CD14-positive monocyte (primary cell): ENCODE results near the gene CPT1C. TPM values are rescaled to one million over a fixed set of nuclear protein-coding genes. Genes with fewer than 3 reads are reported as not detected.

Source experiments
- DNase-seq, 3 donors: peaks; one replicate each; pipeline ENCODE4 v3.0.0-alpha.2; 2011 to 2022
- H2AFZ ChIP-seq: 2 replicates; pipeline ENCODE4 v1.6.0; 2012; ENCODE audit warnings: mild to moderate bottlenecking, low read depth, low read length, inconsistent platforms; ENCODE audit not compliant: insufficient read depth, poor library complexity, severe bottlenecking
- H3K27ac ChIP-seq, 2 donors: 1 replicate in 1 of 2; 2 replicates in 1 of 2; pipeline ENCODE4 v1.5.1; 2012 to 2013; ENCODE audit warnings: low read length in 2 of 2, control low read depth in 1 of 2, inconsistent platforms in 1 of 2, low read depth in 1 of 2, mild to moderate bottlenecking in 1 of 2
- H3K27me3 ChIP-seq, 2 donors: one replicate each; pipeline versions ENCODE4 v1.6.0 to v1.6.1; 2011 to 2013; ENCODE audit warnings: low read length in 2 of 2; ENCODE audit not compliant: control insufficient read depth in 2 of 2, insufficient read depth in 2 of 2
- H3K36me3 ChIP-seq, 2 donors: replicated peaks in 1 of 2; 1 replicate in 1 of 2; 2 replicates in 1 of 2; pipeline versions ENCODE4 v1.5.1 to v1.6.1; 2012 to 2013; ENCODE audit warnings: low read length in 2 of 2, control low read depth in 1 of 2, inconsistent platforms in 1 of 2, mild to moderate bottlenecking in 1 of 2; ENCODE audit not compliant: insufficient read depth in 2 of 2, control insufficient read depth in 1 of 2
- H3K4me1 ChIP-seq, 2 donors: 1 replicate in 1 of 2; 2 replicates in 1 of 2; pipeline versions ENCODE4 v1.5.1 to v1.6.1; 2012 to 2013; ENCODE audit warnings: low read length in 2 of 2, control low read depth in 1 of 2, inconsistent platforms in 1 of 2, mild to moderate bottlenecking in 1 of 2, moderate library complexity in 1 of 2; ENCODE audit not compliant: insufficient read depth in 2 of 2, control insufficient read depth in 1 of 2
- H3K4me2 ChIP-seq: replicated peaks from 2 replicates; pipeline ENCODE3; 2012; ENCODE audit warnings: low read length, moderate library complexity, mild to moderate bottlenecking; ENCODE audit not compliant: poor library complexity, severe bottlenecking; ENCODE audit errors: extremely low read depth
- H3K4me3 ChIP-seq, 3 experiments: fragments of 200-600 bp in 1 of 3; sonication (generic) in 1 of 3; replicated peaks in 1 of 3; 1 replicate in 2 of 3; 2 replicates in 1 of 3; pipeline ENCODE4 v1.5.1; 2011 to 2013; ENCODE audit warnings: low read length in 3 of 3, mild to moderate bottlenecking in 3 of 3, control low read depth in 2 of 3, low read depth in 2 of 3, inconsistent platforms in 1 of 3, moderate library complexity in 1 of 3
- H3K79me2 ChIP-seq: 2 replicates; pipeline ENCODE4 v1.6.0; 2012; ENCODE audit warnings: mild to moderate bottlenecking, control low read depth, inconsistent platforms, low read length, moderate library complexity; ENCODE audit not compliant: insufficient read depth
- H3K9ac ChIP-seq: 2 replicates; pipeline ENCODE4 v1.6.0; 2017; ENCODE audit warnings: low read length, mild to moderate bottlenecking; ENCODE audit not compliant: insufficient read depth, poor library complexity, severe bottlenecking
- H3K9me3 ChIP-seq, 2 donors: replicated peaks in 1 of 2; 1 replicate in 1 of 2; 2 replicates in 1 of 2; pipeline versions ENCODE4 v1.5.1 to v1.6.1; 2012 to 2013; ENCODE audit warnings: low read length in 2 of 2, control low read depth in 1 of 2; ENCODE audit not compliant: control insufficient read depth in 1 of 2, insufficient read depth in 1 of 2
- H4K20me1 ChIP-seq: 2 replicates; pipeline ENCODE4 v1.6.0; 2012; ENCODE audit warnings: mild to moderate bottlenecking, low read length, control low read depth, moderate library complexity; ENCODE audit not compliant: insufficient read depth
- H3K27ac Mint-ChIP-seq, 7 donors: one replicate each; pipeline ENCODE4 v1.8.0; 2020; ENCODE audit warnings: mild to moderate bottlenecking in 7 of 7, mixed read lengths in 7 of 7, moderate library complexity in 6 of 7, inconsistent platforms in 2 of 7
- H3K27me3 Mint-ChIP-seq, 3 donors: one replicate each; pipeline ENCODE4 v1.8.0; 2021 to 2022; ENCODE audit warnings: low read depth in 3 of 3, mild to moderate bottlenecking in 3 of 3, mixed read lengths in 3 of 3, moderate library complexity in 3 of 3, inconsistent platforms in 1 of 3
- H3K36me3 Mint-ChIP-seq, 2 donors: one replicate each; pipeline ENCODE4 v1.8.0; 2020; ENCODE audit warnings: mixed read lengths in 2 of 2, inconsistent platforms in 1 of 2, mild to moderate bottlenecking in 1 of 2
- H3K4me1 Mint-ChIP-seq: one replicate; pipeline ENCODE4 v1.8.0; 2020; ENCODE audit warnings: mild to moderate bottlenecking, mixed read lengths
- H3K4me3 Mint-ChIP-seq, 2 donors: one replicate each; pipeline ENCODE4 v1.8.0; 2020; ENCODE audit warnings: mild to moderate bottlenecking in 2 of 2, mixed read lengths in 2 of 2, moderate library complexity in 1 of 2
- H3K9me3 Mint-ChIP-seq, 7 donors: one replicate each; pipeline ENCODE4 v1.8.0; 2020 to 2022; ENCODE audit warnings: mixed read lengths in 7 of 7, mild to moderate bottlenecking in 6 of 7, moderate library complexity in 6 of 7, inconsistent platforms in 2 of 7
- CTCF ChIP-seq: fragments of 200-600 bp; IDR thresholded peaks from one replicate; pipeline ENCODE4 v1.8.0; 2022; ENCODE audit warnings: antibody characterized with exemption, mild to moderate bottlenecking
- WGBS: methylation state at CpG from one replicate; pipeline ENCODE4 v1.1.5; 2013; ENCODE audit warnings: missing lambda C conversion rate; ENCODE audit not compliant: insufficient coverage; 5-methylcytosine and 5-hydroxymethylcytosine counted together
- intact Hi-C, 2 donors: fragments of 100-400 bp; cut with micrococcal nuclease; formaldehyde crosslinking; loops; one replicate each; pipeline versions ENCODE4 v1.15.0 to v1.15.1; 2023
- polyA plus RNA-seq, 3 donors: library from polyadenylated mRNA; depleted of rRNA in 1 of 3; unstranded in 2 of 3; stranded (reverse) in 1 of 3; fragments of 300-500 nt in 2 of 3; fragments of >200 nt in 1 of 3; fragmentation: Illumina TruSeq in 2 of 3; gene quantifications; 1 replicate in 2 of 3; 2 replicates in 1 of 3; pipeline ENCODE4 v1.2.3, GENCODE V29; 2012 to 2021

Gene CPT1C
- polyA plus RNA-seq, 3 donors = not detected

- peak within 1 kb of the TSS; percentile 67 for H3K4me2 ChIP-seq
- no peak within 1 kb of the TSS for H3K27ac ChIP-seq
- DNase-seq = no peak
- H3K27me3 ChIP-seq = peaks cover 17 to 42% of the 10 kb centered on the region in 2 donors
- H3K4me1 ChIP-seq = peaks cover 29 to 34% of the 10 kb centered on the region in 2 donors
- H3K4me3 Mint-ChIP-seq = peak within 1 kb of the TSS; percentile 72 to 93
- peak within 1 kb of the TSS in 1 of 7 donors; percentile 22 for H3K27ac Mint-ChIP-seq
- H3K79me2 ChIP-seq = no peaks in the 10 kb centered on the region
- H3K36me3 ChIP-seq = peaks cover 15 to 20% of the 10 kb centered on the region in 2 donors
- H3K36me3 Mint-ChIP-seq = peaks cover 43 to 47% of the 10 kb centered on the region in 2 donors
- H2AFZ ChIP-seq = peak within 1 kb of the TSS; percentile 65
- H4K20me1 ChIP-seq = peaks cover 5% of the 10 kb centered on the region
- intact Hi-C loops = no loop called here
- H3K4me3 ChIP-seq = peak within 1 kb of the TSS in 1 of 3 experiments; percentile 63
- WGBS = 49% methylated on average over 41 of the region's 54 CpGs
- H3K27me3 Mint-ChIP-seq = peaks cover 51 to 52% (median 52%) of the 10 kb centered on the region in 3 donors
- H3K9me3 Mint-ChIP-seq = peaks cover 0 to 16% (median 8%) of the 10 kb centered on the region in 7 donors
- H3K9me3 ChIP-seq = peaks cover 0 to 11% of the 10 kb centered on the region in 2 donors
- H3K4me1 Mint-ChIP-seq = peaks cover 37% of the 10 kb centered on the region
- no peak within 1 kb of the TSS for H3K9ac ChIP-seq
- TF ChIP-seq CTCF = peak; percentile 70
Measured at GRCh38 chr19:49689133-49690078, 1.5 kb upstream of the CPT1C start, which contains the start of gene ADM5. Gene ADM5 (plus strand): TSS chr19:49689594. CDS start chr19:49689838, 244 bp downstream.

- intact Hi-C loops = no loop called here
- Histone ChIP-seq H2AFZ (peak overlapping the region; percentile 65), H3K79me2 (no peaks in the 10 kb centered on the region), H3K4me2 (peak overlapping the region; percentile 67), H4K20me1 (peaks cover 5% of the 10 kb centered on the region), H3K9me3 (peaks cover 0 to 11% of the 10 kb centered on the region in 2 donors), H3K36me3 (peaks cover 11 to 13% of the 10 kb centered on the region in 2 donors), H3K4me1 (peaks cover 29 to 34% of the 10 kb centered on the region in 2 donors), H3K9ac (no peak overlapping the region), H3K4me3 (peak overlapping the region in 1 of 3 experiments; percentile 63), H3K27me3 (peaks cover 17 to 42% of the 10 kb centered on the region in 2 donors), H3K27ac (no peak overlapping the region)
- H3K4me1 Mint-ChIP-seq = peaks cover 37% of the 10 kb centered on the region
- WGBS = 12% methylated on average over 39 of the region's 39 CpGs
- peaks cover 41% of the 10 kb centered on the region in 2 donors for H3K36me3 Mint-ChIP-seq
- H3K4me3 Mint-ChIP-seq = peak overlapping the region; percentile 72 to 93
- no peak for DNase-seq
- H3K9me3 Mint-ChIP-seq = peaks cover 0 to 19% (median 8%) of the 10 kb centered on the region in 7 donors
- H3K27ac Mint-ChIP-seq = peak overlapping the region in 2 of 7 donors; percentile 22 to 51
- TF ChIP-seq CTCF = peak; percentile 54
- peaks cover 52 to 53% (median 53%) of the 10 kb centered on the region in 3 donors for H3K27me3 Mint-ChIP-seq
Measured at GRCh38 chr19:49690079-49690655, 749 bp upstream of the CPT1C start.
